NOMO-1 (cell line): ENCODE results near the gene ZFR.
A peak's percentile ranks its signal among the peaks of the same experiment; 100 is the strongest.
"Not testable (repeated sequence)": the region's sequence is repeated elsewhere in the genome, so short reads cannot be mapped to it uniquely, and the experiment has no call there.

ENCODE experiments used
- DNase-seq, 2 experiments: peaks; one replicate each; lab custom pipeline; 2025; ENCODE audit not compliant: unreplicated experiment in 2 of 2; lab: John Stamatoyannopoulos, UW

Gene ZFR

GRCh38 chr5:32413466-32414263 lies 30.9 kb downstream of the ZFR start:
- peak in 1 of 2 experiments; percentile 54 for DNase-seq

- DNase-seq: no peak
These were observed 33.9 kb downstream of the ZFR start for GRCh38 chr5:32410630-32411029.

GRCh38 chr5:32406650-32407049 lies 37.9 kb downstream of the ZFR start:
- no peak for DNase-seq

- no peak for DNase-seq
These were observed 39.0 kb downstream of the ZFR start for GRCh38 chr5:32405507-32405906.

GRCh38 chr5:32403760-32404159 lies 40.8 kb downstream of the ZFR start:
- no peak for DNase-seq

- DNase-seq: no peak
These were observed 44.1 kb downstream of the ZFR start for GRCh38 chr5:32400401-32400800.

- DNase-seq: not testable (repeated sequence)
These were observed 45.8 kb downstream of the ZFR start for GRCh38 chr5:32398754-32399153.

- peak; percentile 88 to 99 for DNase-seq
These were observed 49.6 kb downstream of the ZFR start for GRCh38 chr5:32394981-32395380.

- DNase-seq: no peak
These were observed 52.5 kb downstream of the ZFR start for GRCh38 chr5:32392039-32392438.

- peak; percentile 91 to 99 for DNase-seq
These were observed 53.5 kb downstream of the ZFR start for GRCh38 chr5:32390819-32391591.

- peak; percentile 54 to 97 for DNase-seq
These were observed 56.0 kb downstream of the ZFR start for GRCh38 chr5:32388432-32389129.

GRCh38 chr5:32387841-32388240 lies 56.7 kb downstream of the ZFR start:
- no peak for DNase-seq

- peak; percentile 26 to 33 for DNase-seq
These were observed 57.3 kb downstream of the ZFR start for GRCh38 chr5:32387211-32387610.

- no peak for DNase-seq
These were observed 59.9 kb downstream of the ZFR start for GRCh38 chr5:32384621-32385020.

- no peak for DNase-seq
These were observed 61.0 kb downstream of the ZFR start for GRCh38 chr5:32383586-32383985.

GRCh38 chr5:32383065-32383464 lies 61.5 kb downstream of the ZFR start:
- DNase-seq: no peak

GRCh38 chr5:32379421-32379820 lies 65.1 kb downstream of the ZFR start:
- no peak for DNase-seq

GRCh38 chr5:32378966-32379365 lies 65.6 kb downstream of the ZFR start:
- DNase-seq: no peak

- DNase-seq: no peak
These were observed 74.9 kb downstream of the ZFR start for GRCh38 chr5:32369542-32370155.

- no peak for DNase-seq
These were observed 75.5 kb downstream of the ZFR start for GRCh38 chr5:32369032-32369431.

GRCh38 chr5:32367271-32367670 lies 77.3 kb downstream of the ZFR start:
- not testable (repeated sequence) for DNase-seq
